Left kidney (tissue), 2 donors: ENCODE results near the gene SSBP1. TPM values are rescaled to one million over a fixed set of nuclear protein-coding genes. Genes with fewer than 3 reads are reported as not detected.
"Not testable (repeated sequence)": the region's sequence is repeated elsewhere in the genome, so short reads cannot be mapped to it uniquely, and the experiment has no call there.

Source experiments
- DNase-seq: peaks from one replicate; pipeline ENCODE4 v3.0.0-alpha.2; 2013
- polyA plus RNA-seq: library from polyadenylated mRNA; unstranded; fragments of 120-200 nt; gene quantifications from one replicate; pipeline ENCODE4 v1.2.1, GENCODE V29; 2013; ENCODE audit not compliant: insufficient read length

The SSBP1 gene
- polyA plus RNA-seq, 1 donor: 144 TPM

DNA sequence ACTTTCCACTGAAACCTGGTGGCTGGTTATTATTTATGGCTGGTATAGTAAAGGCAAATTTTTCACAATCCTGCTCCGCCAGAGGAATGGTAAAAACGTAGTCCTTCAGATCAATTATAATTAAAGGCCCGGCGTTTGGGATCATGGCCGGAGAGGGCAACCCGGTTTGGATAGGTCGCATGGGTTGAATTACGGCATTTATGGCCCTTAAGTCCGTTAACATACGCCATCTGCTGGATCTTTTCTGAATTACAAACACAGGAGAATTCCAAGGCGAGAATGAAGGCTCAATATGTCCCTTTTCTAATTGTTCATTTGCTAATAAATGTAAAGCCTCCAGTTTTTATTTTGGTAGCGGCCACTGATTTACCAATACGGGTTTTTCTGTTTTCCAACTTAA lies 14.5 kb downstream of the SSBP1 start:
- DNase-seq: no peak

DNA sequence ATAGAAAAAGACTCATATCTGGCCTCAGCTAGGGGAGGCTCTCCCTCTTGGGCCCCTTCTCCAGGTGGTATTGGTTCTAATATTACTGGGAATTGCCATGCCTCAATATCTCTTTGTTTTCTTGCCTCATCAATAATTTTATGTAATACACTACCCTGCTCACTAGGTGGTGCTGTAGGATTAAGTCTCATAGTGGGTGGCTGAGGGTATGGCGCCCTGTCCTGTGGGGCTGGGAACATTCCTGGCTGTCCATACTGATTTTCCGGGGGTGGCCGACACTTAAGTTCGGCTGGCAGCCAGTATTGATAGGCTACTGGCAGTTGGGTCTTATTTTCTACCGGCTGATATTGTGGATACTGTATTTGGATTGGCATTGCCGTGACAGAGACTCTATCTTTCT lies 16.8 kb downstream of the SSBP1 start:
- no peak for DNase-seq

DNA sequence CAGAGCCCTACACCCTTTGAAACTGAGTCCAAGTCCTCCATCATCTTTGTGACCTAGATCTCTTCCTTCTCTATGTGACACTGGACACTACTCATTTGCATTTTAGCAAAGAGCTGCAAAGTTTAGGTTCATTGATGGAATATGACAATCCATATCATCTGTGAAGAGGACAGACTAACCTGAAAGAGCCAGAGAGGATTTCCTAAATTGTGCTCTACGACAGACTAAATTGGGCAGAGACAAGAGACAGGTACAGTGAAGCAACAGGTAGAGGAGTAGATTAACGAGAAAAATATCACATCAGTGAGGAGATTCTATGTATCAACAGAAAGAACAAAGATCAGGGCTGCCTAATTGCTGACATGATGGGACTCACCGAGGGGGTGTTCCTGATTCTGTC lies 25.6 kb downstream of the SSBP1 start, which contains the start of gene TAS2R3:
Gene TAS2R3 (plus strand): TSS at position 301 of the 400 bp plus-strand sequence. CDS start 62 bp downstream, at position 363.
- DNase-seq: no peak

DNA sequence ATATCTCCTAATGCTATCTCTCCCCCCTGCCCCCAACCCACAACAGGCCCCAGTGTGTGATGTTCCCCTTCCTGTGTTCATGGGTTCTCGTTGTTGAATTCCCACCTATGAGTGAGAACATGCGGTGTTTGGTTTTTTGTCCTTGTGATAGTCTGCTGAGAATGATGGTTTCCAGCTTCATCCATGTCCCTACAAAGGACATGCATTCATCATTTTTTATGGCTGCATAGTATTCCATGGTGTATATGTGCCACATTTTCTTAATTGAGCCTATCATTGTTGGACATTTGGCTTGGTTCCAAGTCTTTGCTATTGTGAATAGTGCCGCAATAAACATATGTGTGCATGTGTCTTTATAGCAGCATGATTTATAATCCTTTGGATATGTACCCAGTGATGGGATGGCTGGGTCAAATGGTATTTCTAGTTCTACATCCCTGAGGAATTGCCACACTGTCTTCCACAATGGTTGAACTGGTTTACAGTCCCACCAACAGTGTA lies 32.0 kb downstream of the SSBP1 start:
- DNase-seq: not testable (repeated sequence)

DNA sequence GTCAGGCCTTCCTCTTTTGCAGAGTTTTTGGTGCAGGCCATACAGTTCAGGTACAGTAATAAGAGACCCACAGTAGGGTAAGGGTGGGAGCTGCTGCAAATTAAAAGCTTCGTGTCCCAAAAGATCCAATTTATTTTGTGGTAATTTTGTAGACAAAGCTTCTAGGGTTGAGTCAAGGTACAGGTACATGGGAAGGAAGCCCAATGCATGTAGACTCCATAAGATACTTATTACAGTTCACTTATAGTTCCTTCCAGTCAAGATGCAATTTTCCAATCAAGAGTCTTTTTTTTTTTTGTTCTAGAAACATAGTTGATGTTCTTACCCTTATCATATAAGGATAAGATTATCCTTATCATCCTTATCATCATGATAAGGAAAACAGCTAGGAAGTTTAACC lies 38.2 kb downstream of the SSBP1 start, which contains the start of gene TAS2R4:
Gene TAS2R4 (plus strand): TSS at position 301 of the 400 bp plus-strand sequence. CDS start 1,815 bp downstream, outside the sequence.
- DNase-seq: no peak

GRCh38 chr7:141785706-141786552 lies 47.8 kb downstream of the SSBP1 start:
- DNase-seq: peak; percentile 19

DNA sequence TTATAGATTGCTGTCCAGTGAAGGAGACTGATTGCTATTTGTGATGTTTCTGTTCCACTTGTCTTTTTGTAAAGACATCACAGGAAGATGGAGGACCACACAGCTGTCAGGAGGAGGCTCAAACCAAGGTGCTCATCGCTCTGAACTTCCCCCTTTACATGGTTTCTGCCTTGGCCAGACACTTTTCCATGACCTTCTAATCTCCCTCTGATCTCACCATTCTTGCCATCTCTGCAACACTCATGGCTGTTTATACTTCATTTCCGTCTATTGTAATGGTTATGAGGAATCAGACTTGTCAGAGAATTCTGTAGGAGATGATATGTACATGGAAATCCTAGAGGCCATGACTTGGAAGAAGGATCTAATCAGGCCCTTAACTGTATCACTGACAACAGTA lies 50.1 kb downstream of the SSBP1 start:
- no peak for DNase-seq

- no peak for DNase-seq
Observed at GRCh38 chr7:141789917-141790316, 51.8 kb downstream of the SSBP1 start, which contains the start of gene TAS2R5. Gene TAS2R5 (plus strand): TSS chr7:141790217. CDS start chr7:141790362, 145 bp downstream.

DNA sequence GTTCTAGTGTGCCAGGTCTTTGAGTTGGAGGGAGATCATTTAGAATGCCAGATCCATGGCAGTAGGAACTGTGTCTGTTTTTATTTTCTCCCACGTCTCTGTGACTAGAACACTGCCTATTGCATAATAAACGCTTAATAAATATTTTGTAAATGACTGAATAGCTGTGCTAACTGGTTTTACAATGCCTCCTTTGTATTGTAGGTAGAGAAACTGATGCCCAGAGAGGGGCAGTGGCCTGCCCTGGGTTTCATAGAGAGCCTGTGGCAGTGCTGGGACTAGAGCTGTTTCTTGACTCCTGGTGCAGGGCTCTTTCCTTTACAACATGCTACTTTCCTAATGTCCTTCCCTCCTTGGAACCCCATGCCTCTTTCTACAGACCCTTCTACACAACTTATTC lies 54.4 kb downstream of the SSBP1 start:
- no peak for DNase-seq

Other genes starting within 250 kb of the SSBP1 start
- 45.8 TPM for gene AGK, start 186.9 kb upstream of the SSBP1 start, polyA plus RNA-seq
- 40.2 TPM for gene DENND11, start 36.2 kb upstream of the SSBP1 start, polyA plus RNA-seq
- gene WEE2, start 30.0 kb upstream of the SSBP1 start, polyA plus RNA-seq: 0.58 TPM
- 1.2 TPM for gene TAS2R3, start 25.7 kb downstream of the SSBP1 start, polyA plus RNA-seq
- 6.7 TPM for gene TAS2R4, start 38.3 kb downstream of the SSBP1 start, polyA plus RNA-seq
- 8.2 TPM for gene TAS2R5, start 51.9 kb downstream of the SSBP1 start, polyA plus RNA-seq
- 0.73 TPM for gene PRSS37, start 103.1 kb downstream of the SSBP1 start, polyA plus RNA-seq
- not detected for gene OR9A4, start 178.0 kb downstream of the SSBP1 start, polyA plus RNA-seq
- 0.52 TPM for gene CLEC5A, start 208.6 kb downstream of the SSBP1 start, polyA plus RNA-seq
- gene TAS2R38, start 235.4 kb downstream of the SSBP1 start, polyA plus RNA-seq: not detected